HG02973 (cell line): ENCODE results near the gene C1orf105.
A peak's percentile ranks its signal among the peaks of the same experiment; 100 is the strongest.
"Not testable (repeated sequence)": the region's sequence is repeated elsewhere in the genome, so short reads cannot be mapped to it uniquely, and the experiment has no call there.

Source experiments
- ATAC-seq: cut with Tn5 transposase; IDR thresholded peaks from one replicate; pipeline ENCODE4 v1.9.1; 2021; ENCODE audit warnings: moderate library complexity; ENCODE audit not compliant: unreplicated experiment

Gene C1orf105

DNA sequence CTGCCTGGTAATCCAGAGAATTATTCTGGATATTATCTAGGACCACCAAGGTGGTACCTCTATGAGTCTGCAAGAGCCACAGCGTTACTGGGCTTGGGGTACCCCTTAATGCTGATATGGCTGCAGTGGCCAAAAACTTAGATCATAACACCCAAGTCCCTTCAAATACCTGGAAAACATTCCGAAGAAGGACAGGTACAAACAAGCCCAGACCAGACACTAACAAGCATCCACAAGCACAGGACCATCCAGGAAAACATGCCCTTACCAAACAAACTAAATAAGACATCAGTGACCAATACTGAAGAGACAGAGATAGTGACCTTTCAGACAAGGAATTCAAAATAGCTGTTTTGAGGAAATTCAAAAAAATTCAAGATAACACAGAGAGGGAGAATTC lies 2.9 kb downstream of the C1orf105 start:
- ATAC-seq = no peak

DNA sequence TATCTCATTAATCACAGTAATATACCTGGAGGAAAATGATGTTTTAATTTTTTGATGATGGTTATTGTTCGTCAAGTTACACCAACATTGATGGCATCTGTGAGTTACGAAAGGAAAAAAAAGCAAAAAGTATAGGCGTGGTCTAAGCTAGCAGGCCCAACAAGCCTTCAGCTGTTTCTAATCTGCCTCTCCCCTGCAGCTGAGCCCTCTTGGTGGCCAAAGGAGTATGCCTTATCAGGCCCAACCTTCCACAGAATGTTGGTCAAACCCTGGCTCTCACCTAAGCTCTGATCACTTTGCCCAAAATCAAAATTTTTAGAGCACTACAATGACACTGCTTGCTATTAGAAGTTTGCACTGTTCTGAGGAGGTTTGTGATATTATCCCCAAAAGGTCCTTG lies 4.9 kb downstream of the C1orf105 start:
- ATAC-seq = no peak

DNA sequence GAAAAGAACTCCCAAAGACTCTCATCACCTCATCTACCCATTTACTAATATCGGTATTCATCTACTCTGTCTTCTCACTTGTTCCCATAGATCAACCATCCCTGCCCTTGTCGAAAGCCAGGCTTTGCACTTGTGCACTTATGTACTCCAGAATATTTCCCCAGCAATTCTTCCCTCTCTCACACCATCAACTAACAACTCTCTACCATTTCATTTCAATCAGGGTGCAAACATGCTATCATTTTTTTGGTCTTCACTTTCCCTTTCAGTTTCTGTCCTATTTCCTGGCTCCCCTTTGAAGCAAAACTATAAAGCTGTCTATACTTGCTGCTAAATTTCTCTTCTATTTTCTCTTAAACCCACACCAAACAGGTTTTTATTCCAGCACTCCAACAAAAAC lies 6.7 kb downstream of the C1orf105 start:
- ATAC-seq = no peak

DNA sequence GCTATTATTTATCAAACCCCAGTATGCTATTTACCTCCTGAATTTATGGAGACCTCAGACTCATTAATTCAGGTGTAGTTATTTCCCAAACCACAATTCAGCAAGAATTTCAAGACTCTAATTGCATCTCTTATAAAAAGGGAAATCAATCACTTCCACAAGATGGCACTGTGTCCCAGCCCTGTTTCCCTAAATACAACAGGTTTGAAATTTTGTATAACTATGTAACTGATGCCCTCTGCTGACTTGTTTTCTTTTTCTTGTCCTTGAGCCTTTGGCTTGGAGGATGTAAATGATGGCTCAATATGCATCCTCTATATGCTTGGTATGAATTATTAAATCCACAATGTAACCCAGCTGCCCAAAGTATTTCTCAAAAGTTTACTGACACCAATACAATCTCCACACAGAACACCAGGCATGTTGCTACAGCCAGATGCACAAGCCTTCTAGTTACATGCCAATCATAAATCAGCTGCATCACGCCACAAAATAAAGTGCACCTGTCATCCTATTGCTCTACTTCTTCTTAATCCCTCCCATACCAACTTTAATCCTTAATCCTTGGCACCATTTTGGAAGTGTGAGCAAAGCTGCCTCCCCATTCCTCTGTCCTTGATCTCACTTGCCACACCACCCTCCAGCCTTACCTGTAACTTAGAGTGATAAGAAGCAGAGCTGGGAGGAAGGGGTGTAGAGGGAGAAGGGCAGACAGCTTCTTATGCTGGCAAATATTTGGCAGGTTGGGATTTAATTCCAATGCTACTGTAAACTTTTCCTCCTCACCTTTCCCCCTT lies 9.0 kb downstream of the C1orf105 start:
- ATAC-seq = no peak

DNA sequence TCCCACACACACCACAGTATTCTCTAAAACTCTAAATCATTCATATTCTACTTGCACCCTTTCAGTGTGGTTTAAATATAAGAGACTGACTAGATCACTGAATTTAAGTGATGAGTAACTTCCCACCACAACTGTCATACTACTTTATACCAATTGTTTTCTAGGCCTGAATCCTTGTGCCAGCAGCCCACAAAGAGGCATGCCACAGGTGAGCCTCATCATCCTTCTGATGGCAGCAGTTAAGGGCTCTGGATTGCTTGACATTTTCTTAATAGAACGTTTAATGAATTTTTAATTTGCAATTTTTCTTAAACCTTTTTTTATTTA lies 9.6 kb downstream of the C1orf105 start:
- no peak for ATAC-seq

DNA sequence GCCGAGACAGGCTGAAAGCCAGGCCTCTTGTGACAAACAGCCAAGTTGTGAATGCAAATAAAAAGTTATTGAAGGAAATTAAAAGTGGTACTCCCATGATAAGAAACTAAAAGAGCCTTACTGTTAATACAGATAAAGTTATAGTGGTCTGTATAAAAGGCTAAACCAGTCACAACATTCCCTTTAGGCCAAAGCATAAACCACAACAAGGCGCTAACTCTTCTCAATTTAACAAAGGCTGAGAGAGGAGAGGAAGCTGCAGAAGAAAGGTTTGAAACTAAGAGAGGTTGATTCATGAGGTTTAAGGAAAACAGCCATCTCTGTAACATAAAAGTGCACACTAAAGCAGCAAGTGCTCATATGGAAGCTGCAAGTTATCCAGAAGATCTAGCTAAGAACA lies 10.7 kb downstream of the C1orf105 start:
- no peak for ATAC-seq

DNA sequence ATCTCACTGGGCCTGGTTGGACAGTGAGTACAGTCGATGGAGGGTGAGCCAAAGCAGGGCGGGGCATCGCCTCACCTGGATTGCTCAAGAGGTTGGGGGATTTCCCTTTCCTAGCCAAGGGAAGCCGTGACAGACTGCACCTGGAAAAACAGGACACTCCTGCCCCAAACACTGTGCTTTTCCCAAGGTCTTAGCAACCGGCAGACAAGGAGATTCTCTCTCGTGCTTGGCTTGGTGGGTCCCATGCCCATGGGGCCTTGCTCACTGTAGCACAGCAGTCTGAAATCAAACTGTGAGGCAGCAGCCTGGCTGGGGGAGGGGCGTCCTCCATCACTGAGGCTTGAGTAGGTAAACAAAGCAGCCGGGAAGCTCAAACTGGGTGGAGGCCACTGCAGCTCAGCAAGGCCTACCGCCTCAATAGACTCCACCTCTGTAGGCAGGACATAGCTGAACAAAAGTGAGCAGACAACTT lies 11.3 kb downstream of the C1orf105 start:
- no peak for ATAC-seq

DNA sequence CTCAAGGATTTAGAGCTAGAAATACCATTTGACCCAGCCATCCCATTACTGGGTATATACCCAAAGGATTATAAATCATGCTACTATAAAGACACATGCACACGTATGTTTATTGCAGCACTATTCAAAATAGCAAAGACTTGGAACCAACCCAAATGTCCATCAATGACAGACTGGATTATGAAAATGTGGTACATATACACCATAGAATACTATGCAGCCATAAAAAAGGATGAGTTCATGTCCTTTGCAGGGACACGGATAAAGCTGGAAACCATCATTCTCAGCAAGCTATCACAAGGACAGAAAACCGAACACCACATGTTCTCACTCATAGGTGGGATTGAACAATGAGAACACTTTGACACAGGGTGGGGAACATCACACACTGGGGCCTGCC lies 16.7 kb downstream of the C1orf105 start:
- ATAC-seq = not testable (repeated sequence)

DNA sequence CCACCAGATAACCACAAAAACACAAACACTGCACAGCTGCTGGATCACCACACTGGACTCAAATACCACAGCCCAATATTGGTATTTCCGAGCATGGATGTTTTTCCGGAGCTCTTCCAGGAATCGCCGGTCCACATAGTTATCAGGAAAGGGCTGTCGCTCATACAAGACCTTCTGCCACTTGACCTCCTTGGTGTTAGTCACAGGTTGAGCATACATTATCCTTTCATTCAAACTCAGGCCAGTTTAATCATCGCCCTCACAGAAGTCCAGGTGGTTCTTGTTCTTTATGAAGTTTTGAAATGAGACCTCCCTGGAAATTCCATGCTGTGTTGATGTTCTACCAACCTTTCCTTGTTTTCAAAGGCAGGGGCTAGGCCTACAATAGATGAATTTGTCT lies 21.9 kb downstream of the C1orf105 start:
- no peak for ATAC-seq

DNA sequence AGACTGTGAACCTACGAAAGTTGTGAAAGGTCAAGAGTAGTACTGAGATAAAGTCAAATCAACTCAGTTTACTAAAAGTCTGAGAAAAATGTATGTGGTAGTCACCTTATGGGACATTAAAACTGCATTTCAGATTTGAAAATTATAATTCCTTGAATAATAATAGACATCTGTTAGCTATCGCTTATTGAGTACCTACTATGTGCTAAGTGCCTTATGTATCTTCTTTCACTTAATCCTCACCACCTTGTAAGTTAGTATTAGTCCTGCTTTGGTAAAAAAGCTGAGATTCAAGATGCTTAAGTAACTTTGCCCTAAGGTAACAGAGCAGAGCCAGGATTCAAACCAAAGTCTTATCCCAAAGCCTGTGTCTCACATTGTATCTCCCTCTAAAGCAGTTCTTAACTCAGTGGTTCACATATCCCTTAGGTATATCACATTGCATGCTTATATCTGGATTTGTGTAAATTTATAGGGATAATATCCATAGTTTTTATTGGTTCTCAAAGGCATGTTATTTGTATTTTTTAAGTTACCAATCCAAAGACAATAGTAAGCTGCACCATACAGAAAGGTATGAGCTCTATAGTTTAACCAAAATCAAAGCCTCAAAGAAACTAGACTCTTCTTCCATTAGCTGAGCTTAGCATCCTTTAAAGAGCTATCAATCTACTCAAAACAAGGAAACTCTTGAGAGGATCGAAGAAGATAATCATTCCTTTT lies 22.5 kb downstream of the C1orf105 start:
- no peak for ATAC-seq

DNA sequence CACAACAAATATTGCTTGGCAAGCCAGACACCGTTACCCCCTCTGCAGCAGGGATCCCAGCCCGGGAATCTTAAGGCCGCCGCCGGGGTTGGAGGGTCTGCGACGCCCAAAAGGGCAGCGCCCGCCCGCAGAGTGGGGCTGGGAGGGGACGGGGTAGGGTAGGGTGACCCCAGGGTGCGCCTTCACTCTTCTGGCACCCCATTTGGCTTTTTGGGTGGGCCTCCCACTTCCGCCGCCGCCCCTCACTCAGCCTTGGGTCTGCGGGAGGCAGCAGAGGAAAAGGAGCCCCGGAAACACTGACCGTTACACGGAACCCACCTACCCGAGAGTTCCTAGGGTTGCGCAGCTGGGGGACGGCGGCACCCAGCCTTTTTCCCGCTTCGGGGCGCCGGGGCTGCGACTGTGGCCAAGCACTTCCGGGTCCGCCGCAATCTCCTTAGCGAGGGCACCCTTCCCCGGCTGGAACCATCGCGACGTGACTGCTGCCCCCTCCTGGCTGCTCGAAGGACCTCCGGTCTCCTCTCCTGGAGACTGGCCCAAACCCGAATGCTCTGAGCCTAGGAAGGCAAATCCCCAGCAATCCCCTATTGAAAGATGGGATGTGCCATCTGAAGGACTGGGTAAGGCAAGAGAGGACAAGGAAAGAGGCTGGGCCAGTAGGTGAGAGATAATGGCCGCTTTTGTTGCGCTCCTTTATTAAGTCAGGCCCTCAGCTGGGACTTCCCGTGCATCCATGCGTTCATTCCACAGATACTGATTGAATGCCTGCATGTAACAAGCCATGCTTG lies 23.4 kb downstream of the C1orf105 start, which contains the start of gene PIGC:
PIGC (minus strand) TSS at position 404 of the 788 bp plus-strand sequence. CDS start 1,447 bp downstream, outside the sequence.
- peak; percentile 99 for ATAC-seq

DNA sequence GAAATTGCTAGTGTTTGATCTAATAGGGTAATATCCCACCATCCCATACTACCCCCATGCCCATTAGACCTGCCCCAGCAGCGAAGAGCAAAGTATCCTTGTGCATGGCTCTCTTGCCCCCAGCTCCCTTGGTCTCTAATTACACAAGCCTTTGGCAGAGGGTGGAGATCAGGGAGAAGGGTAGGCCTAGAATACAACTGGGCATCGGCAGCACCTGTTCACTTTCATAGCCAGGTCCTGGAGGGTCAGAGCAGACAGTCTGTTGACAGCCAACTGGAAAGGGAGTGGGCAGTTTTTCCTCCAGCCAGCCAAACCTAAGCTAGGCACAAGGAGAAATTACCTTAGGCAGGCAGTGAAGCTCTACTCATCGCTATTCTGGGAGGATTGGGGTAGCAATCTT lies 26.1 kb downstream of the C1orf105 start:
- ATAC-seq = no peak

DNA sequence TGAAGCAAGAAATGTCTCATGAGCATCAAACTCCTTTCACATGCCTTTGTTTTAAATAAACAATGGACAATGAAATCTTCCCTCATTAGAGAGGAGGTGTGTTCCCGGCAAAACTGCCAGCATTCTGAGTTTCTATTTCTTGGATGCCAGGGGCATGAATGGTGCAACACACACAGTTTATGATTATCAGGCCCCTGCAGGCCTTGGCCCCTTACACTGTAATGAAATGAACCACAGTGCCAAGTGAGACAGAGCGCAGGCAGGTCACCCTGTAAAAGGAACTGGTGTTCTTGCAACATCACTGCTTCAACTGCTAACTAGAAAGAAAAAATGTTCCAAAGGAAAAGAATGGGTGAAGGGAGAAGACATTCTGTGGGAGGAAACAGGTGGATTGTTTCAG lies 27.2 kb downstream of the C1orf105 start:
- no peak for ATAC-seq

DNA sequence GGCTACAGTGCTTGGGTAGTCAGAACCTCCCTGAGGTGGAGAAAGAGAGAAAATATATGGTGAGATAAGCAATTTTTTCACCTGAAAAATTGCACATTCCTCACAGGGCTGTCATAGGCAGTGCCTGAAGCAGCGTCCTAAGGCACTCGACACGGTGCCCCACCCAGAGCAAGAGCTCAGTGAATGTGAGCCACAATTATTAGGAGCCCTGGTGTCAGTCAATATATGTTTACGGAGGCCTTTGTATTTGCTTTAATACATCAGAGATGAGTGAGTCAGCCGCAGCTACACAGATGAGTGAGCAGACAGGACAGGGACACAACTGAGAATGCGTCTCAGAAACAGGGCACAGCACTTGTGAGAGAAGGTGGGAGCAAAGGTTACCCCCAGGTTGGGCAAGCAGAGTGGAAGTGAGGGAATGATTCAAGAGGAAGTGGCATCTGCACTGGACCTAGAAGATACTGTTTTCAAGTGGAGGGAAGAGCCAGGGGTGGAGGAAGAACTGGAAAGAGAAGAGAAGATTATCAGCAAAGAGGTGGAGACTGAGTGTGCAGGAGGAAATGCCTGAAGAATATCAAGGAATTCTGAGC lies 28.6 kb downstream of the C1orf105 start:
- no peak for ATAC-seq

DNA sequence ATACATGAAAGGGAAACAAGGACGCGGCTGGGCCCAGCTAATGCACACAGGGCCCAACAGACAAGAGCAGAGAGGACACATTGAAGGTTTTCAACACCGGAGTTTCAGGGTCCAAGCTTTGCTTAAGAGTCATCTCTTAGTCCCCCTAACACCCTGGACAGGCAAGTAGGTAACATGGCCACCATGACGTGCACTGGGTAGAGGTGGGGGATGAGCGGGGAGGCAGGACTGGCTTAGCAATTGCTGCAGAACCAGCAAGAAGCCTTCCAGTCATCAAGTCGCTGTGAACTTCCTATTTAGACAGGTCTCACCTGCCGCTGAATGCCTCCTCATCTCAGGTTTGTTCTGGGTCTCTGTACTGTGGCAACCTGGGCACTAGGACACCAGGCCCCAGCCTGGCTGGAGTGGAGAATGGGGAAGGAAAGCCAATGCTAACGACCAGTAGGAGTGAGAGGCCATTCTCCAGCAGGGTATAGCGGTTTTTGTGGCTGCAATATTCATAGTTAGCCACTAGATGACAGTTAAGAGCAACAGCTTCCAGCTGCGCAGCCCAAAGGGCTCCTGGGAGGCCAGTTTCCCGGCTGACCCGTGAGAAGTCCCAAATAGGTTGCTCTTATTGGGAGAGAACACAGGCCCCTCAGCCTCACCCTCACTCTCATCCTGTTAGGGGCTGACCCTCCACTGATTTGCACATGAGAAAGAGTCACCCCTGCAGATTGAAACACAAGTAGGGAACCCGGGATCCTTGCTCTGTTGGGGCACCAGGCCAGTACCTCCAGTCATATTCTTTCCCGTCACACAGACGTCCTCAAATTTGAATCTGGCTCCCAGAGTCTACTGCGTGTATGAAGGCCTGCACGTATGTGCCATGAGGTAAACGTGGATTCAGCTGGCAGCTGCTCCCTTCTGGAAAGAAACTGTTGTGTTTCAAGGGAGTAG lies 29.4 kb downstream of the C1orf105 start:
- peak; percentile 97 for ATAC-seq

DNA sequence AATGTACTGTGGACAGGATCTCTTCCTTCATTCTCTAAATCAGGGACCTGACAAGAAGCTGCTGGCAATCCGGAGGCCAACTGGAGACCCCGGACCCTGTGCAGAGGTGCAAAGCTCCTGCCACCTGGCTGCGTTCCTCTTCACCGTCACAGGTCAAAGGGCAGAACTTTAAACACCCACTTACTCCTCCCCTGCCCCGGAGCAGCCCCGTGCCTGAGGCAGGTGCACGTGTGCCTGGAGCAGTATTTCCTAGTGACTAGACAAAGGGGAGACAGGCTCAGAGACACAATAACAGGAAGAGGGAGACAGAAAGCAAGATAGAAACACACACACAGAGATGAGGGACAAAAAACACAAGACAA lies 30.0 kb downstream of the C1orf105 start:
- ATAC-seq = no peak

DNA sequence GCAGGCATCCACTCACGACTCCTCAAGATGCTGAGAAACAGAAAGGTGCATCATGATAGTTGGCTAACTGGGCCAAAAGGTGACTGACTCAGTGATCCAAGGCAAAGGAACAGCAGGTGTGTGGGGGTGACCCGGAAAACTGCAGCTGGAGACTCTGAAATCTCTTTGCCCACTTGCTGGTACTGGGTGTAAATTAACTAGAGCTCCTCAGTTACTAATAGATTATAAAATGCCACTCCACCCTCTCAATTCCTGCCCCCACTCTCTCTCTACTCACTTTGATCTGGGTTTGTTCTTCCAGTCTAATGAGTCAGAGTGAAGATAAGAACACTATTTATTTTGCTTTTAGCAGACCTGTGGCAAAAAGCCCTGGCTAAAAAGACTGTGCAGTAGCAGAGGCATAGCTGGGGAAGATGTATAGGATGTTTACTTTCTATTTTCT lies 30.5 kb downstream of the C1orf105 start:
- no peak for ATAC-seq

DNA sequence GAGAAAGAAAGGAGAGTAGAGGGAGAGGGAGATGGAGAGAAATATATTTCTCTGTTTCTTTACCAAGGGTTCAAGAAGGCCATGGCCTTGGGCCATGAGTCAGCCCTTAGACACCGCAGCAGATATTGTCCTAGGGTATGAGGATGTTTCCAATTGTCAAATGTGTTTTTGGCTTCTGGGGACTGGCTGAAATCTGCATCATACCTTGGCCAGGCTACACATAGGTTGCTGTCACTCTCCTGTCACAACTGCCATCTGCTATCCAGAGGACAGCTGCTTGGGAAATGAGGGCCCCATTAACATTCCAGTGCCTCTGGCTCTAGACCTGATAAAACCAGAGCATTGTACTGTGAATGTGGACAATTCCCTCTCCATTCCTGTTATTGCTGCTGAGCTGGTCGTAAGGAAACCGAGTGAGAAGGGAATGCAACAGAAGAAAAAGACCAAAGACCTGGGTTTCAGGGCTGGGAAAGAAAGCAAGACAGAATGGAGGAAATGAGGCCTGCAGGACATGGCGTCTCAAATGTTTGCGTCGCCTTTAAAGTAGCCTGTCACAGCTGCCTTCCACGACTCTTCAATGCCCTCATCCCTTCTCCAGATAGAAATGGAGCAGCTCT lies 32.2 kb downstream of the C1orf105 start:
- no peak for ATAC-seq

DNA sequence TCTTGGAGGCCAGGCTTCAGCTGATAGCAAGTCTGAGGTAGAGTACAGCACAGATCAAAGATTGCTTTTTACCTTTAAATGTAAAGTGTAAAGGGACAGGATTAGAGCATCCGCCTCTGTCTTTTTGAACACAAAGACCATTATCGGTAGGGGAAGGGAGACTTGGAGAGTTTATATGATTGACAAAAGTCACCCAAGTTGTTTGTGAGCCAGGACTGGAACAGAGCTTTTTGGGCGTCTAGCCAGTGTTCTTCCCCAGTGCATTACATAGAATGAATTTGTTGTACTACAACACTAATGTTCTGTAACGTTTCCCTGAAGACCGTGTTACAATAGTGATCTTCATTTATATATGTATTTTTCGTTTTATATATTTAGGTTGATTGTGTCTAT lies 32.7 kb downstream of the C1orf105 start:
- no peak for ATAC-seq

DNA sequence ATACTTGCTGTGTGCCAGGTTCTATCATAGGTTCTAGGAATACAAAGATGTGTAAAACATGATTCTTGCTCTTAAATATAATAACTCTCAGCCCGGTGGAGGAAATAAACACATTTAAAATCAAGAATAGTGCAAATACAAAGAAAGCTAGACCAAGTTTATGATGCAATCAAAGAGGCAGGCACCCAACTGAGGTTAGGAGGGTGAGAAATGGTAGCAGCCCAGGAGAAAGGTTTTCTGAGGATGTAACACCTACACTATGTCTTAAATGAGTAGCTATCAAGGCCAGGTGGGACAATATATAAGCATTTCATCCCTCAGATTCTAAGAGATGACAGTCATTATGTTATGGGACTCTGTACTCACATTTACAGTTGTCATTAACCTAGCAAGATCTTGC lies 33.1 kb downstream of the C1orf105 start:
- ATAC-seq = no peak
